GM21825 (cell line): ENCODE measurements around the gene LDB2.

Source experiments
- ATAC-seq: cut with Tn5 transposase; IDR thresholded peaks from one replicate; pipeline ENCODE4 v1.9.1; 2021; ENCODE audit warnings: mild to moderate bottlenecking, moderate library complexity; ENCODE audit not compliant: unreplicated experiment

LDB2 gene

GRCh38 chr4:16809064-16809463 lies 89.4 kb downstream of the LDB2 start:
- ATAC-seq: no peak

DNA sequence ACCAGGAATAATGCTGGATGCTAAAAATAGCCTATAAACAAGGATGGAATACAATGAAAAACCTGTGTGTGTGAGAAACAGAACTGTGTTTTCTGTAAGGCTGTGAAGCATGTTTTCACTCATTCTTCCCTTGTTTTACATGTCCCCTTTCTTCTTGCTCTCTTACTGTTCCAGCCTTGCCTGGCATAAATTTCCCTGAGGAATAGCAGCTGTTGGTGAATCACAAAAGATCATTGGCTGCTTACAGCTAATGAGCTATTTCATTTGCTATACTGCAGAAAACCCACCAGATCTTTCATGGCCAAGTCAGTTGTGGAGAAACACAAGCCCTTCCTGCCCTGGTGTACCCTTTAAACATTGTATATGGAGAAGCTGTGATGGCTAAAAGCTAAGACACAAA lies 91.1 kb downstream of the LDB2 start:
- no peak for ATAC-seq

DNA sequence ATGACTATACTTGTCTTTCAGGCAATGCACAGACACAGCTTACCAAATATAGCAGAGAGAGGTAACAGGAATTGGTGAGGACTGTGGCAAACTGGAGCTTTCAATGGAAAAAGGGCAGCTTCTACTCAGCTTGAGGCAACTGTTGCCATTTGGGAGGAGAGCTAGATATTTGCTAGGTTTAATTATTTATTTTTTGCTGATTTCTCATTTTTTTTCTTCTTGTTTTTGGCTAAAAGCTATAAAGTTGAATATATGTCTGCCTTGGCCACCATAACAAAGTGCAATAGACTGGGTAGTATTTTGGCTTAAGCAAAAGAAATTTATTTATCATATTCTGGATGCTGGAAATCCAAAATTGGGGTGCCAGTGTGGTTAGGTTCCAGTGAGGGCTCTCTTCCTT lies 93.9 kb downstream of the LDB2 start:
- ATAC-seq: no peak

- no peak for ATAC-seq
These were observed 96.4 kb downstream of the LDB2 start for GRCh38 chr4:16802044-16802443.

DNA sequence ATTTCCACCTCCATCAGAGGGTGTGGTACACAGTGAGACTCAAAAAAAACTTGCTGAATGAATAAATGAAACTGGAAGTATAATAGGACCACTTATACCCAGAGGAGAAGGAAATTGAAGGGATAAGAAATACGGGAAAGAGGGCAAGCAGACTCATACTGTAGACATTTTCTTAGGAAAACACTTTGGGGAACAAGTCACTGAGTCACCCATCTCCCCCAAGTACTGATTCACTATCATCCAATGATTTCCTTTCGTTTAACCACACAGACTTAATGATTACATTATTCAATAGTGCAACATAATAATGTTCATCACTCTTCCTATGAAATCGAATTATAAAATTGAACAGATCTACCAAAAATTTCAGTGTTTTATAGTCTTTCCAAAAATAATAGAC lies 97.1 kb downstream of the LDB2 start:
- no peak for ATAC-seq

DNA sequence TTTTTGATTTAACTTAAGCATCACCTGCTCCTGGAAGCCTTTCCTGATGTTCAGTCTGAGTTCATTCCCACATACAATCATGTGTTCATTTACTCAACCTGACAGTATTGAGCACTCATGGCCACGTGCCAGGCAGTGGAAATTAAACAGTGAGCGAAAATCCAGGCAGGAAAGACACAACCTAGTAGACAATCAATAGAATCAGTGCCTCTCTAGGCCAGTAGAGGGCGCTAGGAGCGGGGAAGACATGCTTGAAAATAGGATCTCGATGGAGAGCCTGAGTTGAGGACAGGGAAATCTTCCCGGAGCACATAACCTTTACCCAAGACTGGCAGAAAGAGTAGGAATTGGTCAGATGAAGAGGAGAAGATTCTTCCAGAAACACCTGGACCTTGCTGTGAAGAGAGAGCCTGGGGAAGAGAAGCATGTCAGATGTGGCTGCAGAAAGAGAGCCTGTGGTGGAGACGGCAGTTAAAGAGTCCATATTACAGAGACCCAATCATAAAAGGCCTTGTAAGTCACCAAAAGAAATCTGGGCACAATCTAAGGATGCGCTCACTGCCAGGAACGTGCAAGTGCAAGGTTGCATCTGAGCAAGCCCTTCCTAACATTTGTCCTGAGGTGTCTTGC lies 103.5 kb downstream of the LDB2 start:
- ATAC-seq: no peak

DNA sequence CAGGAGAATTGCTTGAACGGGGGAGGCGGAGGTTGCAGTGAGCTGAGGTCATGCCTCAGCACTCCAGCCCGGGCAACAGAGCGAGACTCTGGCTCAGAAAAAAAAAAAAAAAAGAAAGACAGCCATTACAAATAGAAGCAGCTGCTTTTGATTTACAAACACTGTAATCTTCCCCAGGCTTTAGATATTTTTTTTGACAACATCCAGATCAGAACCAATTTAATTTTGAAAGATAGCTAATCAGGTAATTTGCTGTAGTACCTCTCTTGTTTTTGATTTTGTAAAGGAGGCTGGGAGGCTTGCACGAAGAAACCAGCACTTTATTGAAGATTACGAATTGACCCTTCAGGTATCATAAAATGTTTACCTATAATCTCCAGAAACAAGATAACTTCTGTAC lies 107.0 kb downstream of the LDB2 start:
- no peak for ATAC-seq

GRCh38 chr4:16790508-16790907 lies 107.9 kb downstream of the LDB2 start:
- ATAC-seq: no peak

GRCh38 chr4:16788868-16789267 lies 109.6 kb downstream of the LDB2 start:
- no peak for ATAC-seq

DNA sequence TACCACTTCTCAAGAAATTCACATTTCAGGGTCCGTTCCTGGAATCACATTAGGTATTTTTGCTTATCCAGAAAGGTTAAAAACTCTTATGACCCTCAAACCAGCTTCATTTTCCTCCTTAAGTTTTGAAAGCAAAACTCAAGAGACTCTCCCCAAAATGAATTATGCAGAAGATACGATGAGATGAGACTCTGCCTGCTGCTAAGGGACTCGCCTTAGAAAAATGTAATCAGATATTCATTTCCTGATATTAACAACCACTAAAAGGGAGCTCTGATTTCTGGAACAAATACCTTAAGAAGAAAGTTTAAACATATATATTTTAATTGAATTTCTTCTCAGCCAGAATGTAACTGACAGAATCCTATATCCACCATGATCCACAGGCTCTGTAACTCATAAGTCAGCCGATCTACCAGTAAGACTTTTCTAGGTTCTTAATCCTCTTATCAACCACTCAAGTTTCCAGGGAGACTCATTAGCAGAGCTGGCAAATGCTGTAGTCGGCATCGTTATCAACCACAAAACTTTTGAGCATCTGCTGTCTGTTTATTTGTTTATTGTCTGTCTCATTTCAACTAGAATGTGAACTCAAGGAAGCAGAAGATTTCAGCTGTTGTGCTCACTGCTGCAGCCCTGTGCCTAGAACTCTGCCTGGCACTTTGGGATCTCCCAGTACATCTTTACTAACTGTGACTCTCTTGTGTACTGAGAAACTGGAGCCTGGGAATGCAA lies 112.5 kb downstream of the LDB2 start:
- no peak for ATAC-seq

DNA sequence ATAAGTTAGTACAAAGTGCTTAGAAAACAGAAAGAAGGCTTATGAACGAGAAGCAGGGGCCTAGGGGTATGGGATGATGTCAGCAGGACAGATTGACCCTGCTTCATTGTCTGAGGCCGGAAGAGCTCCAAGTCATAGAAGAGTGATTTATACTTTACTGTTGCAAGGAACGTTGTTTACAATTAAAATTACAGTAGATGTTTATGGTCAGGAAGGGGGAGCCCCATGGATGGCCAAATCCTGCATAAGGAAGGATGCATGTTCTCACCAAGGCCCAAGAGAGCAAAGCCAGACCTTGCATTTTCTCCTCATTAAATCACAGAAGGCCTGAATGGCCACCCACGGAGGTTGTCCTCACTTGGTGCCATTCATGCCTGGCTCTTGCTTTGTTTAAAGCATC lies 115.3 kb downstream of the LDB2 start:
- ATAC-seq: no peak

GRCh38 chr4:16779028-16779675 lies 119.3 kb downstream of the LDB2 start:
- ATAC-seq: no peak

- no peak for ATAC-seq
These were observed 120.7 kb downstream of the LDB2 start for GRCh38 chr4:16777726-16778125.

DNA sequence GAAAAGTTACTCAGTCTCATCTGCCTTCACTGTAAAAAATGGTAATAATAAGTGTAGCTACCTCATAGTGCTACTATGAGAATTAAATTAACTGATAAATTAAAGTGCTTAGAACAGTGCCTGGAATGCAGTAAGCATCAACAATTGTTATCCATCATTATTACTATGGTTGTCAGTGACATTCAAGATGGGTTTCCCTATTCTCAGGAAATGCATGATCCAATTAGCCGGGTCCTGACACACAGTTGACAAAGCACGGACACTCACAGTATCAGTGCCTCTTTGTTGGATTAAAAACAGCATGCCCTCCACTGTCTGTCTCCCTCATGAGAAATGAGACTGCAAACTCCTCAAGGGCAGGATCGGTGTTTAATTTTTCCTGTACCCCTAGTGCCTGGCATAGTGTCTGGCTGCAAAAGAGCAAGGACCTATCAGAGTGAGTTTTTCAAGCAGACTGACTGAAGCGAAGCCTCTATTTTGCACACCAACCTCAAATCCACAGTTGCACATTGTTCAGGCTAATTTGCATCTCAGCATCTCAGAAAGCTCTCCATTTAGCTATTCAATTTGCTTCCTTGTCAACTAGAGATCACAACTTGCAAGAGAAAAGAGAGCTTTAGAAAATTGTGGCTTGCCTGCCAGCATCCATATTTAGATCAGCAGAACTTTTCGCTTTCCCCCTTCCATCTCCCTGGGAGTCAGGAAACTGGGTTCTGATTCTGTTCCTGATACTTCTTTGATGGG lies 122.9 kb downstream of the LDB2 start:
- ATAC-seq: no peak

DNA sequence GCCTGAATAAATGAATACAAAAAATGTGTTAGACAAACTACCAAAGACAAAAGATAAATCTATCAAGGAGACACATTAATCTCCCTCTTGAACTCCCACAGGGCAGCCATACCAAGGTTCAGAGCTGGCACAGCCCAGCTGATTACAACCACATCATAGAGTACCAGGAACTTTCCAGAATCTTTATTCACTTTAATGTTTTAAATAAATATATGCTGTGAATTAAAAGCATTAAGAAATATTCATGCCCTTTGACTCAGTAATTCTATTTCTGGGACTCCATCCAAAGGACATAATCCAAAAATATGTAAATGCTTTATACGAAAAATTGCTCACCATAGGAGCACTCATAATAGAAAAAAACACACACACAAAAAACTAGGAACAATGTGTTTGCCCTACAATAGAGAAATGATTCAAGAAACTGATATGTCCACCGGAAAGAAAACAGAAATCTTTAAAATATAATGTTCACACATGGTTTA lies 126.0 kb downstream of the LDB2 start:
- ATAC-seq: no peak

DNA sequence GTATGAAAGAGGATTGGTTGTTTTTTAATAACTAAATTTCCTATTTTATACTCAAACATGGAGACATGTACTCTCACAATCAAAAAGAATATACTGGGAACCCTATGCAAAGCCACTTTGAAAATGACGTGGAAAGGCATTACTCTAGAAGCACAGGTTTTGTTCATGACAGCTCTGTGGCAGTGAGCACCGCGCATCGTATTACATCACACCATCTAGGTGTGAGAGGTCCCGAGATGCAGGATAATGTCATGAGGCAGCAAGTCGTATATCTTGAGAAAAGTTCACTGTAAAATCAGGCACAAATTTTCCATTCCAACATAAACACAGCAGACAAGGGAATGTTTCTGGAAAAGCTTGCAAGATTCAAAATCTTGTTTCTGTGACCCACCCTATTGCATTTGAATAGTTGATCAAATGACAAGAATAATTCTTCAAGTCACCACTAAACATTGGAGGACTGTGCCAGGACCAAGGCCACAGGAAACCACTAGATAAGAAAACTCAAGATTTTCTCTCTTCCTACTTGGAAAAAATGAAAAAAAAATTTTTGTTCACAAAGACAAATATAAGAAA lies 127.6 kb downstream of the LDB2 start:
- ATAC-seq: no peak

DNA sequence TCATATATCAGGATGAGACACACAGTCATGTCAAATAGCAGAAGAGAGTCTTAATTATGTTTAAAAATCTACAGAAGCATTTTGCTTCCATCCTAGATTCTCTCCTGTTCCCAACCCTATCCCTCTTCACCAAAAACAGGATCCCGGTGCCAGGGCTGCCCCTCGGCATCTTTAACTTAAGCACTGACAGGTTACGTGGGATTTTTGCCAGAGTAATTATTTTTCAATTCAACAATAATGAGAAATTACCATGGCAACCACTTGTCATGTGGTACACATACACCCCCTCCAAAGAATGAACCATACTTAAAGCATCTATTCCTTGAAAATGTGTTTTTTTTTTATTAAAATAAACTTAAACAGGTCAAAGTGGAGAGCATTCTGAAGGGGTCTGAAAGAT lies 130.6 kb downstream of the LDB2 start:
- no peak for ATAC-seq

DNA sequence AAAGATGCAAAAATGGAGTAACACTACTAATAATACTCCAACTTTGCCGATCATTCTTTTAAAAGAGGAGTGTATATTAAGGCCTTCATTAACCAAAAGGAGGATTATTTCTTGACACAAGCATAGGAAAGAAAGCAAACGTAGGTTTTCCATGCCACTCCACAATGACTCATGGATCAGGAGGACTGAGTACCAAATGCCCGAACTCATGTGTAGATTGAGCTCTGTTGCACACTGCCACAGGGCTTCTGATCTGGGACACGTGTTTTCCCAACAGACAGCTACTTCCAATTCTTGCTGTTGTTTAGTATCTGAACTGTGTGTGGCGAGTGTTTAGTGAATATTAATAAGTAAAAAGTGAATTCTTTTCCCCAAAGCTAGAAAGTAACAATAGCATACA lies 131.2 kb downstream of the LDB2 start:
- ATAC-seq: no peak

DNA sequence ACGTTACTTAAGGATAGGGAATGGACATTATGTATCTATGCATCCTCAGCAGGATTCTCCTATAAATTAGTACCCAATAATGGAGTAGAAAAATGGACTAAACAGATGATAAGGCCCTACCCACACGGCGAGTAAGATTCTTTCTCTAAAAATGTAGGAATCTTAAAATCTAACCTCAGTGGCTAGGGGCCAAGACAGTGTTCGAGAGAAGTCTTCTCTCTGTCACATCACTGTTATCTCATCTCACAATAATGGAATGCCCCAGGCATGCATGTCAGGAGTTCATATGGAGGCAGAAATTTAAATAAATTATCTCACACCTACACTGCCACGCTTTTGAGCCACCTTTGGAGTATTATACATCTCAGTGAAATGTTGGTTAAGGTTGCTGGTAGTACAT lies 132.9 kb downstream of the LDB2 start:
- ATAC-seq: no peak

- no peak for ATAC-seq
These were observed 133.8 kb downstream of the LDB2 start for GRCh38 chr4:16764622-16765021.
